GM12875 (cell line): ENCODE results near the gene MAP3K4.

Experiments used
- H3K4me3 ChIP-seq: one replicate; pipeline ENCODE4 v1.5.1; 2011; ENCODE audit warnings: low read depth, low read length, control low read depth
- TF ChIP-seq, protein P1 (sequence below): IDR thresholded peaks from 2 replicates; pipeline ENCODE4 v1.5.1; 2011; ENCODE audit warnings: low read depth, mild to moderate bottlenecking, control low read depth, inconsistent platforms, low read length, moderate library complexity, borderline replicate concordance; ENCODE audit not compliant: insufficient read depth

Gene MAP3K4

DNA sequence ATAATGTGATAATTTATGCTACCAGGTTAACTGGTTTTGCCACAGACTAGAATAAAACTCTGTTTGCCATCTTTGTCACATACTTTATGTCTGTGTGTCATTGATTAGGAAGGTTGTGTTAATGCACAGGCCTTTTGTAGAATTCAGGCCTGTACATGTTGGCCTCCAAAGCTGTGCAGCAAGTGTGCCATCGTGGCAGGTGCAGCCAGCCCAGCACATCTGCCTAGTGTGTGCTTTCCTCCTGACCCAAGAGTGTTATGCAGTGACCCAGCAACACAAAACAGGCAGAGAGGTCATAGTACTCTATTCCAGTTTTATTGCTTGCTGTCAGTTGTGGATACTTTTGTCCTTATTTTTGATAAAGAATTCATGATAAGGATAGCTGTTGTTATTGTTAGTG is 3.7 kb downstream of the MAP3K4 start:
- H3K4me3 ChIP-seq, result no peak overlapping the region
- TF ChIP-seq, protein P1, sequence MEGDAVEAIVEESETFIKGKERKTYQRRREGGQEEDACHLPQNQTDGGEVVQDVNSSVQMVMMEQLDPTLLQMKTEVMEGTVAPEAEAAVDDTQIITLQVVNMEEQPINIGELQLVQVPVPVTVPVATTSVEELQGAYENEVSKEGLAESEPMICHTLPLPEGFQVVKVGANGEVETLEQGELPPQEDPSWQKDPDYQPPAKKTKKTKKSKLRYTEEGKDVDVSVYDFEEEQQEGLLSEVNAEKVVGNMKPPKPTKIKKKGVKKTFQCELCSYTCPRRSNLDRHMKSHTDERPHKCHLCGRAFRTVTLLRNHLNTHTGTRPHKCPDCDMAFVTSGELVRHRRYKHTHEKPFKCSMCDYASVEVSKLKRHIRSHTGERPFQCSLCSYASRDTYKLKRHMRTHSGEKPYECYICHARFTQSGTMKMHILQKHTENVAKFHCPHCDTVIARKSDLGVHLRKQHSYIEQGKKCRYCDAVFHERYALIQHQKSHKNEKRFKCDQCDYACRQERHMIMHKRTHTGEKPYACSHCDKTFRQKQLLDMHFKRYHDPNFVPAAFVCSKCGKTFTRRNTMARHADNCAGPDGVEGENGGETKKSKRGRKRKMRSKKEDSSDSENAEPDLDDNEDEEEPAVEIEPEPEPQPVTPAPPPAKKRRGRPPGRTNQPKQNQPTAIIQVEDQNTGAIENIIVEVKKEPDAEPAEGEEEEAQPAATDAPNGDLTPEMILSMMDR, result no peak

- H3K4me3 ChIP-seq, result no peak overlapping the region
- TF ChIP-seq, protein P1, result no peak
Observed at GRCh38 chr6:160996131-160996601, 4.6 kb downstream of the MAP3K4 start.

- TF ChIP-seq, protein P1, result no peak
- H3K4me3 ChIP-seq, result no peak overlapping the region
Observed at GRCh38 chr6:160998217-160998616, 6.6 kb downstream of the MAP3K4 start.

- TF ChIP-seq, protein P1, result no peak
- H3K4me3 ChIP-seq, result no peak overlapping the region
Observed at GRCh38 chr6:160998766-160999165, 7.2 kb downstream of the MAP3K4 start.

GRCh38 chr6:160999516-160999915 is 7.9 kb downstream of the MAP3K4 start:
- TF ChIP-seq, protein P1, result no peak
- no peak overlapping the region for H3K4me3 ChIP-seq

DNA sequence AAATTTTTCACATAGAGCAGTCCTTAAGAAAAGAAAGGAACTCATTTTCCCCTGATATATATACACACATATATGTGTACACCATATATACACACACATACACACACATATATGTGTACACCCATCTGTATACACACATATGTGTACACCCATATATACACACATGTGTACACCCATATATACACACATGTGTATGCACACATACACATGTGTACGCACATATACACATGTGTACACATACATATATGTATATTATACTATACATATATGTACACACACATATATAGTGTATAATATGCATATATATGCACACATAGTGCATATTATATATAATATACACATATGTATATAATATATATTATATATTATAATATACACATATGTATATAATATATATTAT is 9.1 kb downstream of the MAP3K4 start:
- TF ChIP-seq, protein P1, result no peak
- no peak overlapping the region for H3K4me3 ChIP-seq

DNA sequence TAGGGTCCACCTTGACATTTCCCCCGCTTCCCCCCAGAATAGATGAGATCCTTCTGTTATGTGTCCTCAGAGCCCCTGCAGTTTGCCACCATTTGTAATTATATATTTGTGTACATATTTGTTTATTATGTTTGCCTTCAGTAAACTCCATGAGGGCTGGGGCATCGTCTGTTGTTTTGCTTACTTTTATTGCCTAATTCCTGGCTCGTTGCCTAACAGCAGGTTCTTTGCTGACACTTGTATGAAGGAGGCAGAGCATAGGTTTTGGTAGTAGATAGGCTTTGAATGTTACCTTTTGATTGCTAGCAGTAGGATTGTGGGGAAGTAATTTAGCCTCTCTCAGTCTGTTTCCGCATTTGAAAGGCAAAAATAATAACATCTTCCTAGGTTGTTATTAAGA is 9.9 kb downstream of the MAP3K4 start:
- no peak overlapping the region for H3K4me3 ChIP-seq
- TF ChIP-seq, protein P1, result no peak
